Panc1 (cell line): Measurements from ENCODE around the gene CACNA1D. TPM values are rescaled to one million over a fixed set of nuclear protein-coding genes. Genes with fewer than 3 reads are reported as not detected.

Experiments used
- ATAC-seq: fragments of 200-7000 bp; cut with Tn5 transposase; 2 replicates; pipeline ENCODE4 v1.9.1; 2020; ENCODE audit warnings: mild to moderate bottlenecking, moderate library complexity
- BruUV-seq: library from RNA; stranded (reverse); fragments of 400-500 nt; replicated peaks from 2 replicates; lab custom pipeline; 2021; lab: Mats Ljungman, UMichigan
- CTCF ChIA-PET: fragments of 300-600 bp; sonication (Branson Sonifier 250); formaldehyde crosslinking; loops from one replicate; lab custom pipeline; 2022; ENCODE audit warnings: antibody characterized with exemption; lab: Charles Lee
- POLR2A ChIA-PET: fragments of 300-600 bp; sonication (Branson Sonifier 250); formaldehyde crosslinking; loops from one replicate; lab custom pipeline; 2022; ENCODE audit warnings: antibody characterized with exemption; lab: Charles Lee
- DNase-seq: peaks from one replicate; pipeline ENCODE4 v3.0.0-alpha.2; 2010; ENCODE audit warnings: low read depth, low spot score
- H3K27ac ChIP-seq: 2 replicates; pipeline ENCODE4 v1.5.1; 2011; ENCODE audit warnings: mild to moderate bottlenecking, low read length, inconsistent platforms
- H3K27me3 ChIP-seq: fragments of 200-500 bp; sonication (Bioruptor generic); 2 replicates; pipeline ENCODE4 v1.6.0; 2014; ENCODE audit warnings: low read length, inconsistent platforms; ENCODE audit not compliant: control insufficient read depth, insufficient read depth
- H3K36me3 ChIP-seq: fragments of 200-500 bp; sonication (Bioruptor generic); 2 replicates; pipeline ENCODE4 v1.5.1; 2014; ENCODE audit warnings: inconsistent platforms, mild to moderate bottlenecking, low read length, moderate library complexity; ENCODE audit not compliant: control insufficient read depth, insufficient read depth
- H3K4me1 ChIP-seq: 2 replicates; pipeline ENCODE4 v1.5.1; 2011; ENCODE audit warnings: inconsistent platforms, mild to moderate bottlenecking, low read length, moderate library complexity; ENCODE audit not compliant: control insufficient read depth, insufficient read depth
- H3K4me3 ChIP-seq, 2 experiments: 2 replicates each; pipeline ENCODE4 v1.5.1; 2011 to 2012; ENCODE audit warnings: low read depth in 2 of 2, low read length in 2 of 2, mild to moderate bottlenecking in 2 of 2, inconsistent platforms in 1 of 2, moderate library complexity in 1 of 2
- H3K9me3 ChIP-seq: fragments of 200-500 bp; sonication (Bioruptor generic); 2 replicates; pipeline ENCODE4 v1.5.1; 2014; ENCODE audit warnings: low read depth, mild to moderate bottlenecking, inconsistent platforms, low read length, moderate library complexity; ENCODE audit not compliant: control insufficient read depth, insufficient read depth
- POLR2AphosphoS5 ChIP-seq: IDR thresholded peaks from 2 replicates; pipeline ENCODE4 v1.6.1; 2012; ENCODE audit warnings: mild to moderate bottlenecking, low read depth, low read length, moderate library complexity
- SIN3A ChIP-seq: IDR thresholded peaks from 2 replicates; pipeline ENCODE4 v1.6.1; 2012; ENCODE audit warnings: low read depth, mild to moderate bottlenecking, low read length, moderate library complexity, borderline replicate concordance; ENCODE audit not compliant: insufficient read depth
- TCF7L2 ChIP-seq: IDR thresholded peaks from 2 replicates; pipeline ENCODE4 v1.6.1; 2011; ENCODE audit warnings: mild to moderate bottlenecking, low read depth, low read length, inconsistent platforms
- in situ Hi-C: cut with HindIII; loops from 2 replicates; pipeline ENCODE4 v1.10.0; 2016; ENCODE audit warnings: low sequenced_read_pairs, low pct_unique_long_range_greater_than_20kb
- intact Hi-C: fragments of 100-400 bp; cut with micrococcal nuclease; formaldehyde crosslinking; loops from one replicate; pipeline ENCODE4 v1.10.0; 2022; ENCODE audit not compliant: unreplicated experiment
- total RNA-seq: library from RNA; stranded (reverse); gene quantifications from one replicate; pipeline ENCODE4 v1.2.1, GENCODE V29; 2021; ENCODE audit not compliant: unreplicated experiment
- TF ChIP-seq, protein P1 (sequence below), 2 experiments: IDR thresholded peaks; 2 replicates each; pipeline ENCODE4 v1.6.1; 2011 to 2012; ENCODE audit warnings: low read depth in 2 of 2, control low read depth in 1 of 2, low read length in 1 of 2, mild to moderate bottlenecking in 1 of 2, moderate library complexity in 1 of 2; ENCODE audit not compliant: insufficient read depth in 1 of 2
- TF ChIP-seq, protein P2 (sequence below): fragments of 450-650 bp; IDR thresholded peaks from 2 replicates; pipeline ENCODE4 v1.5.1; 2017; ENCODE audit warnings: mild to moderate bottlenecking

The CACNA1D gene
- total RNA-seq, 1 experiment from 2014 or later: 23.0 TPM

DNA sequence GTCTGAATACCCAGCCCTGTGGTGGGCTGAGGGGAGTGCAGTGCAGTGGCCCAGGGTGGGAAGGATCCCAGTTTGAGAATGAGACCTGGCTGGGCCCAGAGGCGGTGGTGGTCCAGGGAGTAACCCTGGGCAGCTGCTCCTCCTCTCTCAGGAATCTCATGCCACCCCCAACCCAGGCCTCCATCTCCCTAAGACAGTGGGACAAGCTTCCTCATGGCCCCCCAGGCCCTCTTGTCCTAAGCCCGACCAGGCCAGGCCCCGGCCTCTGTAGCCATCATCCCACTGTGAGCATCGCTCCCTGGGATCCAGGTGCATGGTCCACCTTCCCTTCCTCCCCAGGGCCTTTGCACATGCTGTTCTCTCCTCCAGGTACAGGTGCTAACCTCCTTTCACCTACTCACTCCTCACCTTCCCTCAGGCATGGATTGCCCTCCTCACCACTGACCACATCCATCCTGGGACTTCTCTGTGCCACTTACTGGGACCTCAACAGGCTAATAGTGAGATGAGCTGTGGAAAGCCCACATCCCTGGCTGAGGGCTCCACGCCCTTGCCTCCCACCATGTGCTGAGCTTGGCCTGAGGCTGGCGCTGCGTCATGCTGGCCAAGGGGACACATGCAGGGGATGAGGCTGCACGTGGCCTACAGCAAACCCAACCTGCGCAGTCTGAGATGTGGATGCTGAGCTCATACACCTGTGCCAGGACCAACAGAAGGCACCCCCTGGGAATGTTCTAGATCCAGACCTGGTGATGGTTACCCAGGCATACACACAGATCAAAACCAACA is 341.9 kb downstream of the CACNA1D start:
- in situ Hi-C loops: no loop called here
- no peaks in the 10 kb centered on the region for H3K27me3 ChIP-seq
- TF ChIP-seq, protein P1, sequence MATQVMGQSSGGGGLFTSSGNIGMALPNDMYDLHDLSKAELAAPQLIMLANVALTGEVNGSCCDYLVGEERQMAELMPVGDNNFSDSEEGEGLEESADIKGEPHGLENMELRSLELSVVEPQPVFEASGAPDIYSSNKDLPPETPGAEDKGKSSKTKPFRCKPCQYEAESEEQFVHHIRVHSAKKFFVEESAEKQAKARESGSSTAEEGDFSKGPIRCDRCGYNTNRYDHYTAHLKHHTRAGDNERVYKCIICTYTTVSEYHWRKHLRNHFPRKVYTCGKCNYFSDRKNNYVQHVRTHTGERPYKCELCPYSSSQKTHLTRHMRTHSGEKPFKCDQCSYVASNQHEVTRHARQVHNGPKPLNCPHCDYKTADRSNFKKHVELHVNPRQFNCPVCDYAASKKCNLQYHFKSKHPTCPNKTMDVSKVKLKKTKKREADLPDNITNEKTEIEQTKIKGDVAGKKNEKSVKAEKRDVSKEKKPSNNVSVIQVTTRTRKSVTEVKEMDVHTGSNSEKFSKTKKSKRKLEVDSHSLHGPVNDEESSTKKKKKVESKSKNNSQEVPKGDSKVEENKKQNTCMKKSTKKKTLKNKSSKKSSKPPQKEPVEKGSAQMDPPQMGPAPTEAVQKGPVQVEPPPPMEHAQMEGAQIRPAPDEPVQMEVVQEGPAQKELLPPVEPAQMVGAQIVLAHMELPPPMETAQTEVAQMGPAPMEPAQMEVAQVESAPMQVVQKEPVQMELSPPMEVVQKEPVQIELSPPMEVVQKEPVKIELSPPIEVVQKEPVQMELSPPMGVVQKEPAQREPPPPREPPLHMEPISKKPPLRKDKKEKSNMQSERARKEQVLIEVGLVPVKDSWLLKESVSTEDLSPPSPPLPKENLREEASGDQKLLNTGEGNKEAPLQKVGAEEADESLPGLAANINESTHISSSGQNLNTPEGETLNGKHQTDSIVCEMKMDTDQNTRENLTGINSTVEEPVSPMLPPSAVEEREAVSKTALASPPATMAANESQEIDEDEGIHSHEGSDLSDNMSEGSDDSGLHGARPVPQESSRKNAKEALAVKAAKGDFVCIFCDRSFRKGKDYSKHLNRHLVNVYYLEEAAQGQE (IDR thresholded peaks at IDR 0.05; ENCODE audit: insufficient read depth in 1 of 2, low read depth in 2 of 2, low read length in 1 of 2): no peak
- TF ChIP-seq POLR2AphosphoS5 (no peak), SIN3A (no peak), TCF7L2 (no peak)
- TF ChIP-seq, protein P2, sequence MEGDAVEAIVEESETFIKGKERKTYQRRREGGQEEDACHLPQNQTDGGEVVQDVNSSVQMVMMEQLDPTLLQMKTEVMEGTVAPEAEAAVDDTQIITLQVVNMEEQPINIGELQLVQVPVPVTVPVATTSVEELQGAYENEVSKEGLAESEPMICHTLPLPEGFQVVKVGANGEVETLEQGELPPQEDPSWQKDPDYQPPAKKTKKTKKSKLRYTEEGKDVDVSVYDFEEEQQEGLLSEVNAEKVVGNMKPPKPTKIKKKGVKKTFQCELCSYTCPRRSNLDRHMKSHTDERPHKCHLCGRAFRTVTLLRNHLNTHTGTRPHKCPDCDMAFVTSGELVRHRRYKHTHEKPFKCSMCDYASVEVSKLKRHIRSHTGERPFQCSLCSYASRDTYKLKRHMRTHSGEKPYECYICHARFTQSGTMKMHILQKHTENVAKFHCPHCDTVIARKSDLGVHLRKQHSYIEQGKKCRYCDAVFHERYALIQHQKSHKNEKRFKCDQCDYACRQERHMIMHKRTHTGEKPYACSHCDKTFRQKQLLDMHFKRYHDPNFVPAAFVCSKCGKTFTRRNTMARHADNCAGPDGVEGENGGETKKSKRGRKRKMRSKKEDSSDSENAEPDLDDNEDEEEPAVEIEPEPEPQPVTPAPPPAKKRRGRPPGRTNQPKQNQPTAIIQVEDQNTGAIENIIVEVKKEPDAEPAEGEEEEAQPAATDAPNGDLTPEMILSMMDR: no peak
- no peaks in the 10 kb centered on the region for H3K9me3 ChIP-seq
- no TSS peak for BruUV-seq
- no peak overlapping the region for H3K27ac ChIP-seq
- H3K4me1 ChIP-seq: peaks cover 3% of the 10 kb centered on the region
- no peaks in the 10 kb centered on the region for H3K36me3 ChIP-seq
- ChIA-PET CTCF (no interaction called here), POLR2A (no interaction called here)
- intact Hi-C loops: no loop called here
- H3K4me3 ChIP-seq: no peak overlapping the region
- no peak for ATAC-seq
- DNase-seq: no peak

DNA sequence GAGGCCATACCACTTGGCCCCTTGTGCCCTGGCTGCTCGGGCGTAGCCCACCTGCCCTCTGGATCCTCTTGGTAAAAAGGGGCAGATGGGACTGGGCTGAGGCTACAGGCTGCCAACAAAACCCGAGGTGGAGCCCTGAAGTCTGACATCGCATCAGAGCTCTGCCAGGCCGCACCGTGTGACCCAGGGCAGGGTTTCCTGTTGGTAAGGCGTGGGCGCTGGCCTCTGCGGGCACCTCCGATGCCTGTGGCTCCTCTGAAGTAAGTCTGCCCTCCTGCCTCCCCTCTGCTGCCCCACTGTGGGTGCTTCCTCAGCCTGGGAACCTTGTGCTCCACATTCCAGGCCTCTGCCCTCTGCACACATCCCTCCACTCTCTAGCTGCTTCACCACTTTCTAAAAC is 342.9 kb downstream of the CACNA1D start:
- POLR2A ChIA-PET: no interaction called here
- intact Hi-C loops: no loop called here
- CTCF ChIA-PET: no interaction called here
- DNase-seq (no peak), ATAC-seq (no peak)
- in situ Hi-C loops: no loop called here
- H3K4me3 ChIP-seq: no peak overlapping the region
- H3K27ac ChIP-seq: no peak overlapping the region
- TF ChIP-seq, protein P1 (IDR thresholded peaks at IDR 0.05; ENCODE audit: insufficient read depth in 1 of 2, low read depth in 2 of 2, low read length in 1 of 2): no peak
- TF ChIP-seq POLR2AphosphoS5 (no peak), SIN3A (no peak), TCF7L2 (no peak)
- TF ChIP-seq, protein P2: no peak
- H3K4me1 ChIP-seq: peaks cover 13% of the 10 kb centered on the region
- H3K36me3 ChIP-seq: no peaks in the 10 kb centered on the region
- no TSS peak for BruUV-seq
- H3K9me3 ChIP-seq: no peaks in the 10 kb centered on the region
- H3K27me3 ChIP-seq: no peaks in the 10 kb centered on the region
